Nephron (organoid): ENCODE measurements around the gene DAGLB.

Source experiments
- H3K27ac Mint-ChIP-seq, 3 experiments: 2 replicates each; pipeline ENCODE4 v1.8.0; 2020; ENCODE audit warnings: mixed read lengths in 3 of 3, mild to moderate bottlenecking in 2 of 3, moderate library complexity in 1 of 3
- H3K27me3 Mint-ChIP-seq: 2 replicates; pipeline ENCODE4 v1.8.0; 2021; ENCODE audit warnings: low read depth, mild to moderate bottlenecking, moderate library complexity, mixed read lengths
- H3K36me3 Mint-ChIP-seq: 2 replicates; pipeline ENCODE4 v1.8.0; 2020; ENCODE audit warnings: low read depth, mixed read lengths
- H3K4me1 Mint-ChIP-seq: 2 replicates; pipeline ENCODE4 v1.8.0; 2020; ENCODE audit warnings: mixed read lengths
- H3K4me3 Mint-ChIP-seq, 3 experiments: 2 replicates each; pipeline ENCODE4 v1.8.0; 2020; ENCODE audit warnings: mild to moderate bottlenecking in 3 of 3, mixed read lengths in 3 of 3, moderate library complexity in 2 of 3
- H3K9me3 Mint-ChIP-seq: 2 replicates; pipeline ENCODE4 v1.8.0; 2020; ENCODE audit warnings: mixed read lengths
- TF ChIP-seq, protein P1 (sequence below), 3 experiments: fragments of 200-600 bp; sonication (generic); IDR thresholded peaks; one replicate each; pipeline ENCODE4 v1.5.0; 2021; ENCODE audit warnings: antibody characterized with exemption in 3 of 3; ENCODE audit not compliant: unreplicated experiment in 3 of 3

Gene DAGLB

DNA sequence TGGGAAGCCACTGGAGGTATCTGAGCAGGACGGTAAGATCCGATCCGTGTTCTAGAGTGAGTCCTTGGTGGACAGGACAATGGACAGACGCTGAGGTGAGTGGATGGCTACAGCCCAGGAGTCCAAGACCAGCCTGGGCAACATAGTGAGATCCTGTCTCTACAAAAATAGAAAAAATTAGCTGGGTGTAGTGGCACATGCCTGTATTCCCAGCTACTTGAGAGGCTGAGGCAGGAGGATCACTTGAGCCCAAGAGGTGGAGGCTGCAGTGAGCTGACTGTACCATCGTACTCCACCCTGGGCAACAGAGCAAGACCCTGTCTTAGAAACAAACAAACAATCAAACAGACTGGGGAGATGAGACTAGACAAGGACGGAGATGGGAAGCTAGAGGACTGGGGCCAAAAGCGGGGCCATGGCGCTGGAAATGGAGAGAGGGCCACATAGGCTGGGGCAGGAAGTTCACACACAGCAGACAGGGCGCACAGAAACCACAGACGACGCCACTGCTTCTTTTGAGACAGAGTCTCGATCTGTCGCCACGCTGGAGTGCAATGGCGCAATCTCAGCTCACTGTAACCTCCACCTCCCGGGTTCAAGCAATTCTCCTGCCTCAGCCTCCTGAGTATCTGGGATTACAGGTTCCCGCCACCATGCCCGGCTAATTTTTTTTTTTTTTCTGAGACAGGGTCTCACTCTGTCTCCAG is 24.7 kb downstream of the DAGLB start:
- Mint-ChIP-seq H3K36me3 (peaks cover 47% of the 10 kb centered on the region), H3K27me3 (no peaks in the 10 kb centered on the region), H3K4me3 (no peak overlapping the region), H3K9me3 (no peaks in the 10 kb centered on the region), H3K27ac (no peak overlapping the region), H3K4me1 (no peaks in the 10 kb centered on the region)
- TF ChIP-seq, protein P1, sequence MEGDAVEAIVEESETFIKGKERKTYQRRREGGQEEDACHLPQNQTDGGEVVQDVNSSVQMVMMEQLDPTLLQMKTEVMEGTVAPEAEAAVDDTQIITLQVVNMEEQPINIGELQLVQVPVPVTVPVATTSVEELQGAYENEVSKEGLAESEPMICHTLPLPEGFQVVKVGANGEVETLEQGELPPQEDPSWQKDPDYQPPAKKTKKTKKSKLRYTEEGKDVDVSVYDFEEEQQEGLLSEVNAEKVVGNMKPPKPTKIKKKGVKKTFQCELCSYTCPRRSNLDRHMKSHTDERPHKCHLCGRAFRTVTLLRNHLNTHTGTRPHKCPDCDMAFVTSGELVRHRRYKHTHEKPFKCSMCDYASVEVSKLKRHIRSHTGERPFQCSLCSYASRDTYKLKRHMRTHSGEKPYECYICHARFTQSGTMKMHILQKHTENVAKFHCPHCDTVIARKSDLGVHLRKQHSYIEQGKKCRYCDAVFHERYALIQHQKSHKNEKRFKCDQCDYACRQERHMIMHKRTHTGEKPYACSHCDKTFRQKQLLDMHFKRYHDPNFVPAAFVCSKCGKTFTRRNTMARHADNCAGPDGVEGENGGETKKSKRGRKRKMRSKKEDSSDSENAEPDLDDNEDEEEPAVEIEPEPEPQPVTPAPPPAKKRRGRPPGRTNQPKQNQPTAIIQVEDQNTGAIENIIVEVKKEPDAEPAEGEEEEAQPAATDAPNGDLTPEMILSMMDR (IDR thresholded peaks at IDR 0.05; ENCODE audit: unreplicated experiment in 3 of 3), result no peak

DNA sequence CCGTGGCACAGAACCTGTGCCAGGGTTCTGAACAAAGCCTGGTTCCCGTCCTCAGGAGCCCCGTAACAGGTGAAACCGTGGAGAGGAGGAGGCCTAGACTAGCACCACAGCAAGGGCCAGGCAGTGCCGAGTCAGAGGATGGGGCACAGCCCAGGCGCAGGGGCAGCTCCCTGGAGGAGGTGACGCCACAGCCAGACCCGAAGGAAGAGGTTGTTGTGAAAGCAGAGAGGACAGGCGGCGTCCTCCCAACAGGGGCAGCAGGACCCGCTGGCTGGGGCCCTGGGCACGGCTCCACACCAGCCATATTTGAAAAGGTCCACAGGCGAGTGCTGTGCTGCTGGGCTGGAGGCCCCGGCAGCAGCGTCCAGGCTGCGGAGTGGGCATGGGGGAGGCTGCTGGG is 25.7 kb downstream of the DAGLB start:
- Mint-ChIP-seq H3K27me3 (no peaks in the 10 kb centered on the region), H3K27ac (no peak overlapping the region), H3K4me1 (no peaks in the 10 kb centered on the region), H3K9me3 (no peaks in the 10 kb centered on the region), H3K4me3 (no peak overlapping the region), H3K36me3 (peaks cover 47% of the 10 kb centered on the region)
- TF ChIP-seq, protein P1 (IDR thresholded peaks at IDR 0.05; ENCODE audit: unreplicated experiment in 3 of 3), result no peak

DNA sequence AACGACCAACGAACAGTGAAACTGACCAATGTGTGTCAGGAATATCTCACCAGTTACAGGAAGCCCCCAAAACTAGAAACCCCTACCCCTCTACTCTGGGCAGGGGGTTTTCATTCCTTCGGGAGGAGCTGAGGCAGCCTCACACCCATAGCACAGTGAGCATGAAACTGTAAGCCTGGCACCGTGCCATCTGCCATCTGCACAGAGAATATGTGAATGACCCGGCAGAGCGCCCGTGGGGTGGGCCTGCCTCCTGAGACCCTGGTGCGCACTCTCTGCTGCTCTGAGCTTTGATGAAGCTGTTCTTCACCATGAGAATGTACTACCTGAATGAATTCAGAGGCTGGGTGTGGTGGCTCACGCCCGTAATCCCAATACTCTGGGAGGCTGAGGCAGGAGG is 27.1 kb downstream of the DAGLB start:
- H3K27me3 Mint-ChIP-seq, result no peaks in the 10 kb centered on the region

DNA sequence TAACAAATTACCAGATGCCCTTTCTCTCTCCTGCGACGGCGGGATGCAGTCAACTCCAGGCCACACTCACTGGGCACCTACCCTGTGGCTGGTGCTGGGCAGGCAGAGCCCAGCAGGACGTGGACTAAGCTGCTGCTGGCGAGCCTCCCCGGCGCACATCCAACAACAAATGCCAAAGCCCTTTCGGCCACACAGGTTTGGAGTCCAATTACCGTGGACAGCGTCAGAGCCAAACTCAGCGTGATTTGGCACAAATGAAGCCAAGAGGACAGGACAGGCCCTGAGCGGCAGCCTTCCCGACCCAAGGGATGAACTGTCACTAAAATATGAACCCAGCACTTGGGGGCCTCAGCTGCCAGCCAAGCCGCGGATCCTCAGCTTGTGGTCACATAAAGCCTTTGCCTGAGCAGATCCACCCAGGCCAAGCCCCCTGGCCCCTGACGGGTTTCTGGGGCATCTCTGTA is 28.4 kb downstream of the DAGLB start:
- H3K4me3 Mint-ChIP-seq, result no peak overlapping the region
- H3K9me3 Mint-ChIP-seq, result no peaks in the 10 kb centered on the region
- no peak overlapping the region for H3K27ac Mint-ChIP-seq
- peaks cover 60% of the 10 kb centered on the region for H3K36me3 Mint-ChIP-seq
- H3K4me1 Mint-ChIP-seq, result no peaks in the 10 kb centered on the region
- TF ChIP-seq, protein P1 (IDR thresholded peaks at IDR 0.05; ENCODE audit: unreplicated experiment in 3 of 3), result no peak
- H3K27me3 Mint-ChIP-seq, result no peaks in the 10 kb centered on the region

More for the DNA sequence above, 27.1 kb downstream of the DAGLB start:
- Mint-ChIP-seq H3K4me1 (no peaks in the 10 kb centered on the region), H3K4me3 (no peak overlapping the region), H3K27ac (no peak overlapping the region), H3K9me3 (no peaks in the 10 kb centered on the region), H3K36me3 (peaks cover 59% of the 10 kb centered on the region)
- TF ChIP-seq, protein P1 (IDR thresholded peaks at IDR 0.05; ENCODE audit: unreplicated experiment in 3 of 3), result no peak

DNA sequence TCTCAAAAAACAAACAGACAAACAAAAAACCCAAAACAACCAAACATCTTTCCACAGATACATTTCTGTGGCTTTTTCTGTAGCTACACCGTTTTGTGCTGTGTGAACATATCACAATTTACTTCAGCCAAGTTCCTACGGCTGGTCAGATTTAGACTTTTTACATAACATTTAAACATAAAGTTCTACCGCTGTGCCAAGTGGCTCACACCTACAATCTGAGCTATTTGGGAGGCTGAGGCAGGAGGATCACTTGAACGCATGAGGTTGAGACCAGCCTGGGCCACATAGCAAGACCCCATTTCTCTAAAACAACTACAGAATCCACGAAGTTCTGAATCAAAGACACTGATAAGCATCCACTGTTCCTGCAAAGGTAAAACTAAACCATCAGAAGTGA is 30.3 kb downstream of the DAGLB start:
- Mint-ChIP-seq H3K27ac (no peak overlapping the region), H3K4me3 (no peak overlapping the region), H3K36me3 (peaks cover 63% of the 10 kb centered on the region), H3K27me3 (no peaks in the 10 kb centered on the region), H3K4me1 (no peaks in the 10 kb centered on the region), H3K9me3 (no peaks in the 10 kb centered on the region)
- TF ChIP-seq, protein P1 (IDR thresholded peaks at IDR 0.05; ENCODE audit: unreplicated experiment in 3 of 3), result no peak
